CD14-positive monocyte (primary cell): Measurements from ENCODE around the gene TEX13B. TPM values are rescaled to one million over a fixed set of nuclear protein-coding genes. Genes with fewer than 3 reads are reported as not detected.

Experiments
- DNase-seq, 3 donors: peaks; one replicate each; pipeline ENCODE4 v3.0.0-alpha.2; 2011 to 2022
- H2AFZ ChIP-seq: 2 replicates; pipeline ENCODE4 v1.6.0; 2012; ENCODE audit warnings: mild to moderate bottlenecking, low read depth, low read length, inconsistent platforms; ENCODE audit not compliant: insufficient read depth, poor library complexity, severe bottlenecking
- H3K27ac ChIP-seq, 2 donors: 1 replicate in 1 of 2; 2 replicates in 1 of 2; pipeline ENCODE4 v1.5.1; 2012 to 2013; ENCODE audit warnings: low read length in 2 of 2, control low read depth in 1 of 2, inconsistent platforms in 1 of 2, low read depth in 1 of 2, mild to moderate bottlenecking in 1 of 2
- H3K27me3 ChIP-seq, 2 donors: one replicate each; pipeline versions ENCODE4 v1.6.0 to v1.6.1; 2011 to 2013; ENCODE audit warnings: low read length in 2 of 2; ENCODE audit not compliant: control insufficient read depth in 2 of 2, insufficient read depth in 2 of 2
- H3K36me3 ChIP-seq, 2 donors: replicated peaks in 1 of 2; 1 replicate in 1 of 2; 2 replicates in 1 of 2; pipeline versions ENCODE4 v1.5.1 to v1.6.1; 2012 to 2013; ENCODE audit warnings: low read length in 2 of 2, control low read depth in 1 of 2, inconsistent platforms in 1 of 2, mild to moderate bottlenecking in 1 of 2; ENCODE audit not compliant: insufficient read depth in 2 of 2, control insufficient read depth in 1 of 2
- H3K4me1 ChIP-seq, 2 donors: 1 replicate in 1 of 2; 2 replicates in 1 of 2; pipeline versions ENCODE4 v1.5.1 to v1.6.1; 2012 to 2013; ENCODE audit warnings: low read length in 2 of 2, control low read depth in 1 of 2, inconsistent platforms in 1 of 2, mild to moderate bottlenecking in 1 of 2, moderate library complexity in 1 of 2; ENCODE audit not compliant: insufficient read depth in 2 of 2, control insufficient read depth in 1 of 2
- H3K4me2 ChIP-seq: replicated peaks from 2 replicates; pipeline ENCODE3; 2012; ENCODE audit warnings: low read length, moderate library complexity, mild to moderate bottlenecking; ENCODE audit not compliant: poor library complexity, severe bottlenecking; ENCODE audit errors: extremely low read depth
- H3K4me3 ChIP-seq, 3 experiments: fragments of 200-600 bp in 1 of 3; sonication (generic) in 1 of 3; replicated peaks in 1 of 3; 1 replicate in 2 of 3; 2 replicates in 1 of 3; pipeline ENCODE4 v1.5.1; 2011 to 2013; ENCODE audit warnings: low read length in 3 of 3, mild to moderate bottlenecking in 3 of 3, control low read depth in 2 of 3, low read depth in 2 of 3, inconsistent platforms in 1 of 3, moderate library complexity in 1 of 3
- H3K79me2 ChIP-seq: 2 replicates; pipeline ENCODE4 v1.6.0; 2012; ENCODE audit warnings: mild to moderate bottlenecking, control low read depth, inconsistent platforms, low read length, moderate library complexity; ENCODE audit not compliant: insufficient read depth
- H3K9ac ChIP-seq: 2 replicates; pipeline ENCODE4 v1.6.0; 2017; ENCODE audit warnings: low read length, mild to moderate bottlenecking; ENCODE audit not compliant: insufficient read depth, poor library complexity, severe bottlenecking
- H3K9me3 ChIP-seq, 2 donors: replicated peaks in 1 of 2; 1 replicate in 1 of 2; 2 replicates in 1 of 2; pipeline versions ENCODE4 v1.5.1 to v1.6.1; 2012 to 2013; ENCODE audit warnings: low read length in 2 of 2, control low read depth in 1 of 2; ENCODE audit not compliant: control insufficient read depth in 1 of 2, insufficient read depth in 1 of 2
- H4K20me1 ChIP-seq: 2 replicates; pipeline ENCODE4 v1.6.0; 2012; ENCODE audit warnings: mild to moderate bottlenecking, low read length, control low read depth, moderate library complexity; ENCODE audit not compliant: insufficient read depth
- H3K27ac Mint-ChIP-seq, 7 donors: one replicate each; pipeline ENCODE4 v1.8.0; 2020; ENCODE audit warnings: mild to moderate bottlenecking in 7 of 7, mixed read lengths in 7 of 7, moderate library complexity in 6 of 7, inconsistent platforms in 2 of 7
- H3K27me3 Mint-ChIP-seq, 3 donors: one replicate each; pipeline ENCODE4 v1.8.0; 2021 to 2022; ENCODE audit warnings: low read depth in 3 of 3, mild to moderate bottlenecking in 3 of 3, mixed read lengths in 3 of 3, moderate library complexity in 3 of 3, inconsistent platforms in 1 of 3
- H3K36me3 Mint-ChIP-seq, 2 donors: one replicate each; pipeline ENCODE4 v1.8.0; 2020; ENCODE audit warnings: mixed read lengths in 2 of 2, inconsistent platforms in 1 of 2, mild to moderate bottlenecking in 1 of 2
- H3K4me1 Mint-ChIP-seq: one replicate; pipeline ENCODE4 v1.8.0; 2020; ENCODE audit warnings: mild to moderate bottlenecking, mixed read lengths
- H3K4me3 Mint-ChIP-seq, 2 donors: one replicate each; pipeline ENCODE4 v1.8.0; 2020; ENCODE audit warnings: mild to moderate bottlenecking in 2 of 2, mixed read lengths in 2 of 2, moderate library complexity in 1 of 2
- H3K9me3 Mint-ChIP-seq, 7 donors: one replicate each; pipeline ENCODE4 v1.8.0; 2020 to 2022; ENCODE audit warnings: mixed read lengths in 7 of 7, mild to moderate bottlenecking in 6 of 7, moderate library complexity in 6 of 7, inconsistent platforms in 2 of 7
- CTCF ChIP-seq: fragments of 200-600 bp; IDR thresholded peaks from one replicate; pipeline ENCODE4 v1.8.0; 2022; ENCODE audit warnings: antibody characterized with exemption, mild to moderate bottlenecking
- WGBS: methylation state at CpG from one replicate; pipeline ENCODE4 v1.1.5; 2013; ENCODE audit warnings: missing lambda C conversion rate; ENCODE audit not compliant: insufficient coverage; 5-methylcytosine and 5-hydroxymethylcytosine counted together
- intact Hi-C, 2 donors: fragments of 100-400 bp; cut with micrococcal nuclease; formaldehyde crosslinking; loops; one replicate each; pipeline versions ENCODE4 v1.15.0 to v1.15.1; 2023
- polyA plus RNA-seq, 3 donors: library from polyadenylated mRNA; depleted of rRNA in 1 of 3; unstranded in 2 of 3; stranded (reverse) in 1 of 3; fragments of 300-500 nt in 2 of 3; fragments of >200 nt in 1 of 3; fragmentation: Illumina TruSeq in 2 of 3; gene quantifications; 1 replicate in 2 of 3; 2 replicates in 1 of 3; pipeline ENCODE4 v1.2.3, GENCODE V29; 2012 to 2021

TEX13B gene
- polyA plus RNA-seq, 3 donors = not detected

DNA sequence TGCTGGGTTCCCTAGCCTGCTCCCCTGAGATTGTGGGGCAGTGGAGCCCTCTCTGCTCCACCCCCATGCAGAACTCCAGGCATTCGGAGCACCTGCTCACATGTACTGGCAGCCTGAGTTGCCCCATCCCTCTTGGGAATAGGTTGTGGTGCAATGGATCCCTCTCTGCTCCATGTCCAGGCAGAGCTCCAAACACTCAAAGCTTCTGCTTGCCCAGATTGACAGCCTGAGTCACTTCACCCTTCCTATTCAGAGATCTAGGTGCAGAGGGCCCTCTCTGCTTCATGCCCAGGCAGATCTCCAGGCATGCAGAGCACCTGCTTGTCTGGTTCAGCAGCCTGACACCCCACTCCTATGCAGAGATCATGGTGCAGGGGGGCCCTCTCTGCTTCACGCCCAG is 18.6 kb upstream of the TEX13B start:
- Mint-ChIP-seq H3K36me3 (no peaks in the 10 kb centered on the region), H3K27me3 (peaks cover 4 to 6% (median 4%) of the 10 kb centered on the region in 3 donors), H3K4me3 (no peak overlapping the region), H3K27ac (no peak overlapping the region), H3K9me3 (peaks cover 4 to 5% (median 4%) of the 10 kb centered on the region in 7 donors), H3K4me1 (no peaks in the 10 kb centered on the region)
- H3K4me3 ChIP-seq = no peak overlapping the region
- H3K27me3 ChIP-seq = no peaks in the 10 kb centered on the region
- no peak overlapping the region for H3K9ac ChIP-seq
- no peak overlapping the region for H3K4me2 ChIP-seq
- TF ChIP-seq CTCF = no peak
- no peaks in the 10 kb centered on the region for H4K20me1 ChIP-seq
- H3K9me3 ChIP-seq = no peaks in the 10 kb centered on the region
- no peak for DNase-seq
- intact Hi-C loops = no loop called here
- H3K27ac ChIP-seq = no peak overlapping the region
- H3K36me3 ChIP-seq = no peaks in the 10 kb centered on the region
- H2AFZ ChIP-seq = no peak overlapping the region
- no CpG with 5 or more reads among the region's 2 CpGs for WGBS
- H3K4me1 ChIP-seq = no peaks in the 10 kb centered on the region
- no peaks in the 10 kb centered on the region for H3K79me2 ChIP-seq

GRCh38 chrX:107996124-107996523 is 14.0 kb upstream of the TEX13B start:
- Histone ChIP-seq H4K20me1 (no peaks in the 10 kb centered on the region), H3K27ac (no peak overlapping the region), H3K27me3 (no peaks in the 10 kb centered on the region), H3K9me3 (no peaks in the 10 kb centered on the region), H3K79me2 (no peaks in the 10 kb centered on the region), H3K9ac (no peak overlapping the region), H3K36me3 (no peaks in the 10 kb centered on the region), H3K4me2 (no peak overlapping the region), H2AFZ (no peak overlapping the region), H3K4me1 (no peaks in the 10 kb centered on the region), H3K4me3 (no peak overlapping the region)
- H3K9me3 Mint-ChIP-seq = peaks cover 2 to 7% (median 5%) of the 10 kb centered on the region in 7 donors
- H3K4me1 Mint-ChIP-seq = no peaks in the 10 kb centered on the region
- no peaks in the 10 kb centered on the region for H3K36me3 Mint-ChIP-seq
- intact Hi-C loops = no loop called here
- 100% methylated on average over 1 of the region's 6 CpGs for WGBS
- H3K4me3 Mint-ChIP-seq = no peak overlapping the region
- H3K27me3 Mint-ChIP-seq = peaks cover 0 to 4% (median 2%) of the 10 kb centered on the region in 3 donors
- DNase-seq = no peak
- TF ChIP-seq CTCF = no peak
- no peak overlapping the region for H3K27ac Mint-ChIP-seq
